ENCODE measurements around the gene PTS.
A peak's percentile ranks its signal among the peaks of the same experiment; 100 is the strongest.

PTS gene

GRCh38 chr11:112274007-112274783, 48.0 kb downstream of the PTS start:
- Mint-ChIP-seq H3K36me3 (ENCODE audit: insufficient read depth) (peaks cover 2% of the 10 kb centered on the region), H3K27me3 (no peaks in the 10 kb centered on the region), H3K9me3 (no peaks in the 10 kb centered on the region), H3K4me3 (no peak overlapping the region), H3K27ac (ENCODE audit: low read depth) (no peak overlapping the region), H3K4me1 (no peaks in the 10 kb centered on the region)
- DNase-seq (ENCODE audit: low spot score in 2 of 2) (no peak), ATAC-seq (replicated peaks; ENCODE audit: extremely low read depth, poor library complexity, severe bottlenecking) (no peak)

- ATAC-seq (replicated peaks; ENCODE audit: extremely low read depth, poor library complexity, severe bottlenecking) = no peak
- no peak overlapping the region for H3K4me3 Mint-ChIP-seq
- no peaks in the 10 kb centered on the region for H3K9me3 Mint-ChIP-seq
- H3K27me3 Mint-ChIP-seq = no peaks in the 10 kb centered on the region
- no peak for DNase-seq (ENCODE audit: low spot score in 2 of 2)
- peaks cover 13% of the 10 kb centered on the region for H3K4me1 Mint-ChIP-seq
- no peak overlapping the region for H3K27ac Mint-ChIP-seq (ENCODE audit: low read depth)
- H3K36me3 Mint-ChIP-seq (ENCODE audit: insufficient read depth) = peaks cover 2% of the 10 kb centered on the region
Measured at GRCh38 chr11:112277029-112277428, 50.8 kb downstream of the PTS start.

GRCh38 chr11:112277941-112278340, 51.7 kb downstream of the PTS start:
- H3K4me1 Mint-ChIP-seq = peaks cover 13% of the 10 kb centered on the region
- peaks cover 2% of the 10 kb centered on the region for H3K36me3 Mint-ChIP-seq (ENCODE audit: insufficient read depth)
- ATAC-seq (replicated peaks; ENCODE audit: extremely low read depth, poor library complexity, severe bottlenecking) = no peak
- DNase-seq (ENCODE audit: low spot score in 2 of 2) = no peak
- no peak overlapping the region for H3K4me3 Mint-ChIP-seq
- no peaks in the 10 kb centered on the region for H3K9me3 Mint-ChIP-seq
- no peaks in the 10 kb centered on the region for H3K27me3 Mint-ChIP-seq
- H3K27ac Mint-ChIP-seq (ENCODE audit: low read depth) = no peak overlapping the region

- DNase-seq (ENCODE audit: low spot score in 2 of 2) = no peak
- Mint-ChIP-seq H3K27me3 (no peaks in the 10 kb centered on the region), H3K4me3 (no peak overlapping the region), H3K4me1 (peaks cover 13% of the 10 kb centered on the region), H3K9me3 (no peaks in the 10 kb centered on the region), H3K27ac (ENCODE audit: low read depth) (no peak overlapping the region), H3K36me3 (ENCODE audit: insufficient read depth) (peaks cover 2% of the 10 kb centered on the region)
- ATAC-seq (replicated peaks; ENCODE audit: extremely low read depth, poor library complexity, severe bottlenecking) = no peak
Measured at GRCh38 chr11:112278803-112279202, 52.6 kb downstream of the PTS start.

DNA sequence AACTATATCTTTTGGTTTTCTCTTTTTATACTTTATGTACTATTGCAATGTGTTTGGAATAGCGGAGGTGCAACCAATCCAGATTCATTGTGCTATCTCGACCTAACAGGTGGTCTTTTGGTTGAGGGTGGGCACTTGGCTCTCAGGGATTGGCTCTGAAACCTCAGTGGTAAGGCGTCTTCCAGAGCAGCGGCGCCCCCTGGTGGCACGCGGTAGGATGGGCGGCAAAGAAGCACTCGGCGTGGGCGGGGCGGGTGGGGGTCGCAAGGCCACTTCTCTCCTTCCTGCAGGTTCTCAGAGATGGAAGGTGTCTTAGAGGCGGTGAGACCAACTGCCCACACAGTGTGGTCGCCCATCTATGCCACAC, 53.7 kb downstream of the PTS start:
- Mint-ChIP-seq H3K4me1 (peaks cover 13% of the 10 kb centered on the region), H3K27me3 (peaks cover 5% of the 10 kb centered on the region), H3K36me3 (ENCODE audit: insufficient read depth) (peaks cover 2% of the 10 kb centered on the region), H3K9me3 (no peaks in the 10 kb centered on the region), H3K27ac (ENCODE audit: low read depth) (peak overlapping the region; percentile 56), H3K4me3 (peak overlapping the region; percentile 88)
- peak; percentile 47 to 68 for DNase-seq (ENCODE audit: low spot score in 2 of 2)
- peak; percentile 73 for ATAC-seq (replicated peaks; ENCODE audit: extremely low read depth, poor library complexity, severe bottlenecking)

DNA sequence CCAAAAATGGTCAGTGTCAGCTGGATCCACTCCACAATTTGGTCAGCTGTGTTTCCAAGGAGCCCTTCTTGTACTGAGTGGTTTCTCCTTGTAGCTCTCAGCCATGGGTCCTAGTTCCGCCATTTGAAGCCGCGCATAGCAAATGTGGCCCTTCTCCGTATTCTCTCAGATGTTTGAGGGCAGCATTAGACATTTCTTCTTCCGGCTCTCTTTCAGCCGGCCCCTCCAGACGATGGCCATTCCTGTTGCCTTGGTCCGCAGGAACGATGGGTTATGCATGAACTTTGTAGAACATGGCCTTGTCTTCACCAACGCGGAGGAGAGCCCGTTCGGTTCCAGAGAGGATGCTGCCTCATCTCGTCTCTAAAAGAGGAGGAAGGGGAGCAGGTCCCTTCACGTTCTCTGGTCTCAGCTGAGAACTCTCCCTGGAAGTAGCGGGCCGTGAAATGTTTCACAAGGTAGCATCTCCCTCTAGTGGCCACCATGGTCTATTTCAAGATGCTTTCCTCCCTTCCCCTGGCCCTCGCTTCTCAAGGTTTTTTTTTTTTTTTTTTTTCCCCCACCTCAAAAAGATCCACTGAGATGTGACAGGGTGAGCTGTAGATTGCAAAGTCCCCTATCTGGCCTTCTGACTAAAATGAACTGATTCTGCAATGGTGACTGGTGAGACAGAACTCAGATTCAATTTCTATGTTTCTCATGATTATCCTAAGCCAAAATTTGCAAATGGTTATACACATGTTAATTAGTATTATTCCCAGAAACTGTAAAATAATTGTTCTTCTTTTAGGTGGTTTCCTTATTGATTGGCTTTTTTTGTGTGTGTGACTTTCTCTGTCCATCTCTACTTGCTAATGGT, 54.3 kb downstream of the PTS start:
- Mint-ChIP-seq H3K4me3 (peak overlapping the region; percentile 88), H3K4me1 (peaks cover 13% of the 10 kb centered on the region), H3K27ac (ENCODE audit: low read depth) (peak overlapping the region; percentile 56), H3K27me3 (peaks cover 11% of the 10 kb centered on the region), H3K36me3 (ENCODE audit: insufficient read depth) (peaks cover 2% of the 10 kb centered on the region), H3K9me3 (no peaks in the 10 kb centered on the region)
- DNase-seq (ENCODE audit: low spot score in 2 of 2) (peak; percentile 39 to 51), ATAC-seq (replicated peaks; ENCODE audit: extremely low read depth, poor library complexity, severe bottlenecking) (peak; percentile 90)

GRCh38 chr11:112281726-112282125, 55.5 kb downstream of the PTS start:
- Mint-ChIP-seq H3K4me3 (no peak overlapping the region), H3K36me3 (ENCODE audit: insufficient read depth) (peaks cover 1% of the 10 kb centered on the region), H3K27ac (ENCODE audit: low read depth) (peak overlapping the region; percentile 50), H3K27me3 (peaks cover 23% of the 10 kb centered on the region), H3K9me3 (no peaks in the 10 kb centered on the region), H3K4me1 (peaks cover 13% of the 10 kb centered on the region)
- ATAC-seq (replicated peaks; ENCODE audit: extremely low read depth, poor library complexity, severe bottlenecking) (no peak), DNase-seq (ENCODE audit: low spot score in 2 of 2) (no peak)
